ENCODE measurements around the gene DESI1.

- TF ChIP-seq POLR2A (IDR thresholded peaks at IDR 0.05) (no peak), CTCF (IDR thresholded peaks at IDR 0.05) (no peak)
Observed at GRCh38 chr22:41578818-41579217, 42.0 kb downstream of the DESI1 start.

All from thyroid gland (tissue), 4 donors.